ENCODE data around the gene TMEM187.

DNA sequence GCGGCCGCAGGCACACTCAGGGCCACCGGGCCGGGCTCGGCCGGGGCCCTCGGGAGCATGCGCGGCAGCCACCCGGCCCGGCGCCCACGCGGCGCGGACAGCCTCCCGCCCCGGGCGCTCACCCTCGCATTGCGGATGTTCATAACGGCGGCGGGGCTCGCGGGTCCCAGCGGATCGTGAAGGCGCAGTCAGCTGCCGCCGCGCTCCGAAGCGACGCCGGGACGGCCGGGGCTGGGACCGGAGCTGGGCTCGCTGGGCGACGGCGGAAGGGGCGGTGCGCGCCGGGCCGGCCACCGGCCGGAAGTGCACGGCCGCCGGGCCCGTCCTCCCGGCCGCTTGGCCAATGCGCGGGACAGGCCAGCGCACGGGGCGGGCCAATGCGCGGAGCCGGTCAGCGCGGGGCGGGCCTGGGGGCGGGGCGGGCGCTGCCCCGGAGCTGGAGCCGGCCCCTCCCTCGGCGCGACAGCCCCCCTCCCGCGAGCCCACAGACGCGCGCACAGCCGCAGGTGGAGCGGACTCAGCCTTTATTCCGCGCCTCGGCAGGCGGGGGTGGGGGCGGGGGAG is 37.7 kb upstream of the TMEM187 start, which contains the start of gene NAA10:
- TF ChIP-seq POLR2AphosphoS5 (IDR thresholded peaks at IDR 0.05; ENCODE audit: low read depth, low read length) (no peak), TAF1 (IDR thresholded peaks at IDR 0.05; ENCODE audit: borderline replicate concordance, insufficient read depth, low read length) (no peak), FOXP2 (optimal IDR thresholded peaks at IDR 0.05; ENCODE audit: borderline replicate concordance, extremely low read depth, extremely low read length, insufficient read depth) (no peak)
- TF ChIP-seq, protein P1, sequence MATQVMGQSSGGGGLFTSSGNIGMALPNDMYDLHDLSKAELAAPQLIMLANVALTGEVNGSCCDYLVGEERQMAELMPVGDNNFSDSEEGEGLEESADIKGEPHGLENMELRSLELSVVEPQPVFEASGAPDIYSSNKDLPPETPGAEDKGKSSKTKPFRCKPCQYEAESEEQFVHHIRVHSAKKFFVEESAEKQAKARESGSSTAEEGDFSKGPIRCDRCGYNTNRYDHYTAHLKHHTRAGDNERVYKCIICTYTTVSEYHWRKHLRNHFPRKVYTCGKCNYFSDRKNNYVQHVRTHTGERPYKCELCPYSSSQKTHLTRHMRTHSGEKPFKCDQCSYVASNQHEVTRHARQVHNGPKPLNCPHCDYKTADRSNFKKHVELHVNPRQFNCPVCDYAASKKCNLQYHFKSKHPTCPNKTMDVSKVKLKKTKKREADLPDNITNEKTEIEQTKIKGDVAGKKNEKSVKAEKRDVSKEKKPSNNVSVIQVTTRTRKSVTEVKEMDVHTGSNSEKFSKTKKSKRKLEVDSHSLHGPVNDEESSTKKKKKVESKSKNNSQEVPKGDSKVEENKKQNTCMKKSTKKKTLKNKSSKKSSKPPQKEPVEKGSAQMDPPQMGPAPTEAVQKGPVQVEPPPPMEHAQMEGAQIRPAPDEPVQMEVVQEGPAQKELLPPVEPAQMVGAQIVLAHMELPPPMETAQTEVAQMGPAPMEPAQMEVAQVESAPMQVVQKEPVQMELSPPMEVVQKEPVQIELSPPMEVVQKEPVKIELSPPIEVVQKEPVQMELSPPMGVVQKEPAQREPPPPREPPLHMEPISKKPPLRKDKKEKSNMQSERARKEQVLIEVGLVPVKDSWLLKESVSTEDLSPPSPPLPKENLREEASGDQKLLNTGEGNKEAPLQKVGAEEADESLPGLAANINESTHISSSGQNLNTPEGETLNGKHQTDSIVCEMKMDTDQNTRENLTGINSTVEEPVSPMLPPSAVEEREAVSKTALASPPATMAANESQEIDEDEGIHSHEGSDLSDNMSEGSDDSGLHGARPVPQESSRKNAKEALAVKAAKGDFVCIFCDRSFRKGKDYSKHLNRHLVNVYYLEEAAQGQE (IDR thresholded peaks at IDR 0.05; ENCODE audit: insufficient read depth in 1 of 2, low read depth in 2 of 2, low read length in 2 of 2): no peak

Data from PFSK-1 (cell line).